ENCODE data around the gene SORCS2.

DNA sequence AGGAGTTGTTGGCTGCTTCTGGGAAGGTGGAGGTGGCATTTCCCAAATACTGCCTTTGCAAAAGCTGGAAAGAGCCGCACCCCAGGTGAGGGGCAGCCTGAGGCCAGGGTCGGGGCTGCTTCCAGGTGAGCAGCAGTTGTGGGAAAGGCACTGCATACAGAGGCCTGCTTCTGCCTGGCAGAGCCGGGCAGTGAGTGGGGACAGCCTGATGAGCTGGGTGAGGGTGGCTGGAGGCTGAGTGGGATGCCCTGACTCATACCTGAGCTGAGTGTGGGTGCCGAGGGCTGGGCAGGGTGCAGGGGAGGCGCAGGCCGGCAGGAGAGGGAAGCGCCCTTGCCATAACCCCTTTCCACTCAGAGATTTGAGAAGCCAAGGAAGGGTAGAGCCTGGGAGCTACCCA lies 248.9 kb downstream of the SORCS2 start:
- TF ChIP-seq, protein P1, sequence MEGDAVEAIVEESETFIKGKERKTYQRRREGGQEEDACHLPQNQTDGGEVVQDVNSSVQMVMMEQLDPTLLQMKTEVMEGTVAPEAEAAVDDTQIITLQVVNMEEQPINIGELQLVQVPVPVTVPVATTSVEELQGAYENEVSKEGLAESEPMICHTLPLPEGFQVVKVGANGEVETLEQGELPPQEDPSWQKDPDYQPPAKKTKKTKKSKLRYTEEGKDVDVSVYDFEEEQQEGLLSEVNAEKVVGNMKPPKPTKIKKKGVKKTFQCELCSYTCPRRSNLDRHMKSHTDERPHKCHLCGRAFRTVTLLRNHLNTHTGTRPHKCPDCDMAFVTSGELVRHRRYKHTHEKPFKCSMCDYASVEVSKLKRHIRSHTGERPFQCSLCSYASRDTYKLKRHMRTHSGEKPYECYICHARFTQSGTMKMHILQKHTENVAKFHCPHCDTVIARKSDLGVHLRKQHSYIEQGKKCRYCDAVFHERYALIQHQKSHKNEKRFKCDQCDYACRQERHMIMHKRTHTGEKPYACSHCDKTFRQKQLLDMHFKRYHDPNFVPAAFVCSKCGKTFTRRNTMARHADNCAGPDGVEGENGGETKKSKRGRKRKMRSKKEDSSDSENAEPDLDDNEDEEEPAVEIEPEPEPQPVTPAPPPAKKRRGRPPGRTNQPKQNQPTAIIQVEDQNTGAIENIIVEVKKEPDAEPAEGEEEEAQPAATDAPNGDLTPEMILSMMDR (optimal IDR thresholded peaks at IDR 0.05 in 1 of 3, IDR thresholded peaks at IDR 0.05 in 1 of 3, conservative IDR thresholded peaks at IDR 0.05 in 1 of 3; ENCODE audit: extremely low read depth in 1 of 3, insufficient read depth in 2 of 3, low read length in 3 of 3) = no peak
- no peak for TF ChIP-seq EZH2 (IDR thresholded peaks at IDR 0.05; ENCODE audit: low read length)

Measured in keratinocyte (primary cell).